Measurements from ENCODE around the gene BIRC6.

Gene BIRC6

DNA sequence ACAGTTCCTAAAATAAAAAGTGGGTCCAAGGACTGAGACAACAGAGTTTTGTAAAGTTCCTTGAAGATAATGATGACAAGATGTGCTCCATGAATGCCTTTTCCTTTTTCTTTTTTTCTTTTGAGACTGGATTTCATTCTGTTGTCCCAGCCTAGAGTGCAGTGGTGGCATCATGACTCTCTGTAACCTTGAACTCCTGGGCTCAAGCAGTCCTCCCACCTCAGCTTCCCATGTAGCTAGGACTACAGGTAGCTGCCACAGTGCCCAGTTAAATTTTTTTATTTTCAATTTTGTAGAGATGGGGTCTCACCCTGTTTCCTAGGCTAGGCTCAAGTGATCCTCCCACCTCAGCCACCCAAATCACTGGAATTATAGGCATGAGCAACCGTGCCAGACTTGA lies 254.9 kb downstream of the BIRC6 start:
- no peak for DNase-seq (ENCODE audit: insufficient read length, low spot score)
- TF ChIP-seq, protein P1, sequence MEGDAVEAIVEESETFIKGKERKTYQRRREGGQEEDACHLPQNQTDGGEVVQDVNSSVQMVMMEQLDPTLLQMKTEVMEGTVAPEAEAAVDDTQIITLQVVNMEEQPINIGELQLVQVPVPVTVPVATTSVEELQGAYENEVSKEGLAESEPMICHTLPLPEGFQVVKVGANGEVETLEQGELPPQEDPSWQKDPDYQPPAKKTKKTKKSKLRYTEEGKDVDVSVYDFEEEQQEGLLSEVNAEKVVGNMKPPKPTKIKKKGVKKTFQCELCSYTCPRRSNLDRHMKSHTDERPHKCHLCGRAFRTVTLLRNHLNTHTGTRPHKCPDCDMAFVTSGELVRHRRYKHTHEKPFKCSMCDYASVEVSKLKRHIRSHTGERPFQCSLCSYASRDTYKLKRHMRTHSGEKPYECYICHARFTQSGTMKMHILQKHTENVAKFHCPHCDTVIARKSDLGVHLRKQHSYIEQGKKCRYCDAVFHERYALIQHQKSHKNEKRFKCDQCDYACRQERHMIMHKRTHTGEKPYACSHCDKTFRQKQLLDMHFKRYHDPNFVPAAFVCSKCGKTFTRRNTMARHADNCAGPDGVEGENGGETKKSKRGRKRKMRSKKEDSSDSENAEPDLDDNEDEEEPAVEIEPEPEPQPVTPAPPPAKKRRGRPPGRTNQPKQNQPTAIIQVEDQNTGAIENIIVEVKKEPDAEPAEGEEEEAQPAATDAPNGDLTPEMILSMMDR (IDR thresholded peaks at IDR 0.05; ENCODE audit: insufficient read depth, missing control alignments): no peak
- no peak for FAIRE-seq

DNA sequence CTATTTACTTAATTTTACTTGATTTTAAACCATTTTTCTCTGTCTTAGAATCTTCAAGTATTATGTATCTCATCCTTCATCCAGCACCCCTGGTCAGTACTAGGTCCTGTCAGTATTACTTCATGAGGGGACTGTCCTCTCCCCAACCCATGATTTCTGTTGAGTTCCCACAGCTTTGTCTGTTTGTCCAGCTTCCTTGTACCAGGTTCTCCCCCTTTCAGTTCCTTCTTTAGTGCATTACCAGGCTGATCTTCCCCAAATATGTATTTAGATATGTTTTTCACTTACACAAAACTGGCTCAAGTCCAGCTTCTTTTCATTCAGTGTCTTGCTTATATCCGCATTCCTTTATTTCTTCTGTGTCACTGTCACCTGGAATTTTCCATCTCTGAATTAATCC lies 257.3 kb downstream of the BIRC6 start:
- FAIRE-seq (no peak), DNase-seq (ENCODE audit: insufficient read length, low spot score) (no peak)
- TF ChIP-seq, protein P1 (IDR thresholded peaks at IDR 0.05; ENCODE audit: insufficient read depth, missing control alignments): no peak

DNA sequence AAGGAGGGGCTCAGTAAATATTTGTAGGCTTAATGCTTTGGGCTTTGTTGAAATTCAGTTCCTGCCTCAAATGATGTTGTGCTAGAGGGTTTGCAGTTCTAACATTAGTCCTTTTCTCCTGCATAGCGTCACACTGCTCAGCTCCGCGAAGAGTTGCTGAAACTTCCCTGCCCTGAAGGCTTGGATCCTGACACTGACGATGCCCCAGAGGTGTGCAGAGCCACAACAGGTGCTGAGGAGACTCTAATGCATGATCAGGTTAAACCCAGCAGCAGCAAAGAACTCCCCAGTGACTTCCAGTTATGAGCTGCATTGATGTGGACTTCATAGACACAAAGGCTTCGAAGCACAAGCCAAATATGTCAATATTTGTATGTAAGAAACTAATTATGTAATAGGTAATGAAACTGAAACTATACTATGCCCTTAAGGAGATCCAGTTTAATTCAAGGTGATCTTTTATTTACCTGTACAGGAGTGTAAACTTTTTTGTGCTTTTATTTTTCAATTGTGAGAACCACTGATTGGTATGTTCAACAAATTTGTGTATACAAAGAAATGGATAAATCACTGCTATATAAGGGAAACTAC lies 260.9 kb downstream of the BIRC6 start:
- DNase-seq (ENCODE audit: insufficient read length, low spot score): no peak
- no peak for FAIRE-seq
- TF ChIP-seq, protein P1 (IDR thresholded peaks at IDR 0.05; ENCODE audit: insufficient read depth, missing control alignments): no peak

DNA sequence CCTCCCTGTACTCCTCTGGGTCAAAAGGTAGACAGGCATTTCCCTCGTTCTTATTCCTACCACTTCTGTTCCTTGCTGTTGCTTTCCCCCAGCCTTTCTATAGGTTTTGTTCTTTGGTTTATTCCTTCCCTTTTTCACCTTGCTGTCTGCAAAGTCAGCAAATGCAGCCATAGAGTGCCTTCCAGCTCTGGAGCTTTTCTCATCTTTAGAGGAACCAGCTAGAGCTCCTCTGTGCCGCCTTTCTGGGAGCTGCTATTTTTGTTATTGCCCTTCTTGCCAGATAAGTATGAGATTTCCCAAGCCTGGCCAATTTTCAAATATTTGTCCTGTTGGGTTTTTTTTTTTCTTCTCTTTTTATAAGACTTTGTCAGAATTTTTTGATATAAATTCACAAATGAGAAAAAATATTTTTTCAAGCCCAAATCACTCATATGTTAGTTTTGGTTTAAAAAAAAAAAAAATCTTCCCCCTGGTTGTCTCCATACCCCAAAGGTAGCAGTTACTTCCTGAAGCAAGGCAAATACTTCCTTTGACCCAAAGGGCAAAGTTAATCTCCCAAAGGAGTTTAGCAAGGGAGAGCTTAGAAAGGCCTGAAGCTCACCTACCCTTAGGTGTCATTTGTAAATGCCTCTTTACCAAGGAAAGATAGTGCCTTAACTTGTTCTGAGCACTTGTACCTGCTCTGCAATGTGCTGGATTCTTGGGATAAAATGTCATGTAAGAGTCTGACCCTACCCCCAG lies 265.9 kb downstream of the BIRC6 start:
- no peak for DNase-seq (ENCODE audit: insufficient read length, low spot score)
- no peak for FAIRE-seq
- TF ChIP-seq, protein P1 (IDR thresholded peaks at IDR 0.05; ENCODE audit: insufficient read depth, missing control alignments): no peak

DNA sequence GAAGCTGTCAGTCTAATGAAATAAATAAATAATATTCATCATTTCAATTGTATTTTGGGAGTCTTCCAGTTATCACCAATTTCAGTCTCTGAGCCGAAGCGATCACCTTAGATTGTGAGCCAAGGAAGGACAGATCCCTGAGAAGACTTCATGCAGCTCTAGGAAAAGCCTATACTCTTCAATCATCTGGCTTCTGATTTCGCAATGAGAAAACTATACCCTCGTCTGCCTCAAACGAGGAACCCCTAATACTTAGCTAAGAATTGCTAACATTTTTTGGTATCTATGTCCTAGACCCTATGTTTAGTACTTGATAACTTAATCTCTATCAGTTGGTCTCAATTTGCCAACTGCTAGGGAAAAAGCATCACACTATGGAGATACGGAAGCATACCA lies 266.5 kb downstream of the BIRC6 start:
- FAIRE-seq (no peak), DNase-seq (ENCODE audit: insufficient read length, low spot score) (no peak)
- TF ChIP-seq, protein P1 (IDR thresholded peaks at IDR 0.05; ENCODE audit: insufficient read depth, missing control alignments): no peak

DNA sequence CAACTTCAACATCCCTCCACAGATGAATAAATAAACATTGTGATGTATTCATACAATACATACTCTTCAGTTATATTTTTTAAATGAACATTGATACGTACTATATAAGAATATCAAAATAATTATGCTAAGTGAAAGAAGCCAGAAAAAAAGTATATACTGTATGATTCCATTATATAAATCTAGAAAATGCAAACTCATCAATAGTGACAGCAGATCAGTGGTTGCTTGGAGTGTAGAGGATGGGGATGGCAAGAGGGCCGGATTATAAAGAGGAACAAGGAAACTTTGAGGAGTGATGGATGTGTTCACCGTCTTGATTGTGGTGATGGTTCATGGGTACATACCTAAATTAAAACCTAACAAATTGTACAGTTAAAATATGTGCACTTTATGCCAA lies 268.0 kb downstream of the BIRC6 start:
- TF ChIP-seq, protein P1 (IDR thresholded peaks at IDR 0.05; ENCODE audit: insufficient read depth, missing control alignments): no peak
- DNase-seq (ENCODE audit: insufficient read length, low spot score) (no peak), FAIRE-seq (no peak)

DNA sequence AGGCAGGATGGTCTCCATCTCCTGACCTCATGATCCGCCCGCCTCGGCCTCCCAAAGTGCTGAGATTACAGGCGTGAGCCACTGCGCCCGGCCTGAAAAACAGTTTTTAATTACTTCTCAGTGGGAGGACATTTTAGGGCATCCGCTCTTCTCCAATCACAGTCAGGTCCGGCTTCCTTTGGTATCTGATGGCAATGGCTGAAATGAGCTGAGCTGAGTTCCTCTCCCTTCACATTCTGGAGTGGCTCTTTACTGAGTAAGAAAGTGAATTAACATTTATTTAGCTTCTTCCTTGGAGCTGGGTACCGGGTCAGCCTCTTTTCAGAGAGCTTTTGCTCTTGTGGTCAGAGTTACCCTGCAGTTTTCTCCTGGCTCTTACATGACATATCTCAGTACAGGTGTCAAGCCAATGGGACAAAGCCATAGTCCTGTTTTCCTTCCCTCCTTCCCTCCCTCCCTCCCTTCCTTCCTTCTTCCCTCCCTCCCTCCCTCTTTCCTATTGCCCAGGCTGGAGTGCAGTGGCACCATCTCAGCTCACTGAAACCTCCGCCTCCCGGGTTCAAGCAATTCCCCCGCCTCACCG lies 269.9 kb downstream of the BIRC6 start:
- TF ChIP-seq, protein P1 (IDR thresholded peaks at IDR 0.05; ENCODE audit: insufficient read depth, missing control alignments): no peak
- no peak for DNase-seq (ENCODE audit: insufficient read length, low spot score)
- no peak for FAIRE-seq

Data from D721Med (cell line).